ENCODE measurements around the gene CLDN22. TPM values are rescaled to one million over a fixed set of nuclear protein-coding genes. Genes with fewer than 3 reads are reported as not detected.

Gene CLDN22
- total and polyA plus RNA-seq, 12 donors = not detected

GRCh38 chr4:183347146-183347545, 27.1 kb upstream of the CLDN22 start:
- peak in 1 of 7 donors; percentile 5 for DNase-seq
- no peak overlapping the region for H3K27ac ChIP-seq
- no peaks in the 10 kb centered on the region for H3K9me3 ChIP-seq (replicated peaks in 1 of 3)
- H3K4me1 ChIP-seq (replicated peaks in 1 of 2) = peaks cover 0 to 7% of the 10 kb centered on the region in 2 donors
- intact Hi-C loops (cut with DNase I) = no loop called here
- no peaks in the 10 kb centered on the region for H3K36me3 ChIP-seq (replicated peaks in 1 of 2)
- WGBS, 4 donors = 82 to 87% (median 84%) methylated on average over 4 to 8 of the region's 8 CpGs
- H3K27me3 ChIP-seq = peaks cover 59% of the 10 kb centered on the region
- no peak overlapping the region for H3K4me3 ChIP-seq
- TF ChIP-seq POLR2A (IDR thresholded peaks at IDR 0.05) (no peak), CTCF (IDR thresholded peaks at IDR 0.05) (no peak)

GRCh38 chr4:183345261-183345660, 25.2 kb upstream of the CLDN22 start:
- TF ChIP-seq POLR2A (IDR thresholded peaks at IDR 0.05) (no peak), CTCF (IDR thresholded peaks at IDR 0.05) (no peak)
- Histone ChIP-seq H3K9me3 (replicated peaks in 1 of 3) (no peaks in the 10 kb centered on the region), H3K36me3 (replicated peaks in 1 of 2) (no peaks in the 10 kb centered on the region), H3K4me1 (replicated peaks in 1 of 2) (peaks cover 0 to 7% of the 10 kb centered on the region in 2 donors), H3K27ac (no peak overlapping the region), H3K4me3 (no peak overlapping the region), H3K27me3 (peaks cover 44% of the 10 kb centered on the region)
- intact Hi-C loops (cut with DNase I) = no loop called here
- peak in 1 of 7 donors; percentile 6 for DNase-seq
- 89 to 97% (median 90%) methylated on average over 4 of the region's 4 CpGs for WGBS, 4 donors

- no peak overlapping the region for H3K4me3 ChIP-seq
- no peaks in the 10 kb centered on the region for H3K9me3 ChIP-seq (replicated peaks in 1 of 3)
- peaks cover 43% of the 10 kb centered on the region for H3K27me3 ChIP-seq
- H3K36me3 ChIP-seq (replicated peaks in 1 of 2) = no peaks in the 10 kb centered on the region
- peaks cover 0 to 7% of the 10 kb centered on the region in 2 donors for H3K4me1 ChIP-seq (replicated peaks in 1 of 2)
- intact Hi-C loops (cut with DNase I) = no loop called here
- no peak overlapping the region for H3K27ac ChIP-seq
- peak in 1 of 7 donors; percentile 5 for DNase-seq
- TF ChIP-seq POLR2A (IDR thresholded peaks at IDR 0.05) (no peak), CTCF (IDR thresholded peaks at IDR 0.05) (no peak)
- WGBS, 4 donors = 75 to 88% (median 83%) methylated on average over 8 to 15 of the region's 15 CpGs
These were observed 24.6 kb upstream of the CLDN22 start for GRCh38 chr4:183344523-183345255.

GRCh38 chr4:183343730-183344129, 23.7 kb upstream of the CLDN22 start:
- no peaks in the 10 kb centered on the region for H3K9me3 ChIP-seq (replicated peaks in 1 of 3)
- WGBS, 4 donors = 80 to 93% (median 87%) methylated on average over 6 to 7 of the region's 7 CpGs
- H3K27me3 ChIP-seq = peaks cover 39% of the 10 kb centered on the region
- no peak overlapping the region for H3K4me3 ChIP-seq
- no peaks in the 10 kb centered on the region for H3K36me3 ChIP-seq (replicated peaks in 1 of 2)
- intact Hi-C loops (cut with DNase I) = no loop called here
- peaks cover 0 to 2% of the 10 kb centered on the region in 2 donors for H3K4me1 ChIP-seq (replicated peaks in 1 of 2)
- no peak overlapping the region for H3K27ac ChIP-seq
- DNase-seq = peak in 1 of 7 donors; percentile 3
- TF ChIP-seq CTCF (IDR thresholded peaks at IDR 0.05) (no peak), POLR2A (IDR thresholded peaks at IDR 0.05) (no peak)
